Measurements from ENCODE around the gene UTS2B.

- TF ChIP-seq CTCF (conservative IDR thresholded peaks at IDR 0.05; ENCODE audit: low read depth, low read length), result no peak
- TF ChIP-seq RCOR1 (IDR thresholded peaks at IDR 0.05; ENCODE audit: insufficient replicate concordance, low read length), result no peak
- TF ChIP-seq POLR2A (IDR thresholded peaks at IDR 0.05; ENCODE audit: low read depth, low read length), result no peak
- no peak for TF ChIP-seq CEBPB (IDR thresholded peaks at IDR 0.05; ENCODE audit: low read depth, low read length)
- no peak for TF ChIP-seq USF2 (IDR thresholded peaks at IDR 0.05; ENCODE audit: low read depth, low read length)
These were observed 12.1 kb upstream of the UTS2B start for GRCh38 chr3:191342411-191342810.

Measured in IMR-90 (cell line).